Neural crest cell (in vitro differentiated cells): ENCODE data around the gene CD99L2. TPM values are rescaled to one million over a fixed set of nuclear protein-coding genes. Genes with fewer than 3 reads are reported as not detected.
"Not testable (repeated sequence)": the region's sequence is repeated elsewhere in the genome, so short reads cannot be mapped to it uniquely, and the experiment has no call there.

Source experiments
- DNase-seq: peaks from one replicate; pipeline ENCODE4 v3.0.0; 2021; ENCODE audit warnings: low read depth, mixed read lengths, low spot score
- H3K27ac Mint-ChIP-seq: one replicate; pipeline ENCODE4 v1.8.0; 2021; ENCODE audit warnings: mild to moderate bottlenecking, mixed read lengths; ENCODE audit not compliant: unreplicated experiment
- H3K27me3 Mint-ChIP-seq: 2 replicates; pipeline ENCODE4 v1.8.0; 2021; ENCODE audit warnings: low read depth, mild to moderate bottlenecking, mixed read lengths
- H3K36me3 Mint-ChIP-seq: 2 replicates; pipeline ENCODE4 v1.8.0; 2021; ENCODE audit warnings: low read depth, mild to moderate bottlenecking, mixed read lengths
- H3K4me1 Mint-ChIP-seq: 2 replicates; pipeline ENCODE4 v1.8.0; 2021; ENCODE audit warnings: mixed read lengths
- H3K4me3 Mint-ChIP-seq: one replicate; pipeline ENCODE4 v1.8.0; 2021; ENCODE audit warnings: mild to moderate bottlenecking, mixed read lengths
- H3K9me3 Mint-ChIP-seq: 2 replicates; pipeline ENCODE4 v1.8.0; 2021; ENCODE audit warnings: mixed read lengths
- CTCF ChIP-seq: fragments of 200-600 bp; sonication (generic); conservative IDR thresholded peaks from 2 replicates; pipeline ENCODE4 v1.5.0; 2021; ENCODE audit warnings: antibody characterized with exemption, mild to moderate bottlenecking
- total RNA-seq: library from RNA; stranded (reverse); gene quantifications from 2 replicates; pipeline ENCODE4 v1.2.1, GENCODE V29; 2021

The CD99L2 gene
- total RNA-seq, 1 donor from 2014 or later: 40.1 TPM

GRCh38 chrX:150893936-150894335, 4.5 kb downstream of the CD99L2 start:
- Mint-ChIP-seq H3K36me3 (peaks cover 3% of the 10 kb centered on the region), H3K4me1 (peaks cover 6% of the 10 kb centered on the region)

GRCh38 chrX:150889131-150889530, 9.3 kb downstream of the CD99L2 start:
- H3K4me1 Mint-ChIP-seq: peaks cover 18% of the 10 kb centered on the region
- peak overlapping the region; percentile 39 for H3K4me3 Mint-ChIP-seq
- H3K27ac Mint-ChIP-seq: no peak overlapping the region
- H3K36me3 Mint-ChIP-seq: peaks cover 14% of the 10 kb centered on the region
- no peaks in the 10 kb centered on the region for H3K27me3 Mint-ChIP-seq
- H3K9me3 Mint-ChIP-seq: peaks cover 12% of the 10 kb centered on the region
- no peak for DNase-seq
- TF ChIP-seq CTCF: no peak

More at GRCh38 chrX:150893936-150894335, 4.5 kb downstream of the CD99L2 start:
- no peak for DNase-seq
- H3K27ac Mint-ChIP-seq: no peak overlapping the region
- H3K27me3 Mint-ChIP-seq: no peaks in the 10 kb centered on the region
- no peak for TF ChIP-seq CTCF
- peaks cover 5% of the 10 kb centered on the region for H3K9me3 Mint-ChIP-seq
- no peak overlapping the region for H3K4me3 Mint-ChIP-seq

- Mint-ChIP-seq H3K4me3 (no peak overlapping the region), H3K36me3 (peaks cover 14% of the 10 kb centered on the region), H3K9me3 (peaks cover 12% of the 10 kb centered on the region), H3K27me3 (no peaks in the 10 kb centered on the region), H3K27ac (no peak overlapping the region), H3K4me1 (peaks cover 18% of the 10 kb centered on the region)
- no peak for DNase-seq
- TF ChIP-seq CTCF: no peak
Measured at GRCh38 chrX:150887906-150888465, 10.5 kb downstream of the CD99L2 start.

- Mint-ChIP-seq H3K4me1 (peaks cover 18% of the 10 kb centered on the region), H3K36me3 (peaks cover 14% of the 10 kb centered on the region), H3K9me3 (peaks cover 12% of the 10 kb centered on the region)
- not testable (repeated sequence) for DNase-seq, H3K27me3 Mint-ChIP-seq, H3K4me3 Mint-ChIP-seq, H3K27ac Mint-ChIP-seq
Measured at GRCh38 chrX:150887268-150887667, 11.2 kb downstream of the CD99L2 start.

- no peak for DNase-seq
- TF ChIP-seq CTCF: no peak
- Mint-ChIP-seq H3K36me3 (peaks cover 14% of the 10 kb centered on the region), H3K4me1 (peaks cover 18% of the 10 kb centered on the region), H3K4me3 (no peak overlapping the region), H3K9me3 (peaks cover 12% of the 10 kb centered on the region), H3K27me3 (no peaks in the 10 kb centered on the region), H3K27ac (no peak overlapping the region)
Measured at GRCh38 chrX:150886381-150886780, 12.1 kb downstream of the CD99L2 start.

GRCh38 chrX:150880808-150881165, 17.7 kb downstream of the CD99L2 start:
- H3K36me3 Mint-ChIP-seq: peaks cover 8% of the 10 kb centered on the region
- no peak for DNase-seq
- no peaks in the 10 kb centered on the region for H3K27me3 Mint-ChIP-seq
- no peak for TF ChIP-seq CTCF
- H3K9me3 Mint-ChIP-seq: peaks cover 11% of the 10 kb centered on the region
- H3K4me1 Mint-ChIP-seq: peaks cover under 1% of the 10 kb centered on the region
- H3K27ac Mint-ChIP-seq: no peak overlapping the region
- no peak overlapping the region for H3K4me3 Mint-ChIP-seq
